ENCODE results near the gene GBP3.

DNA sequence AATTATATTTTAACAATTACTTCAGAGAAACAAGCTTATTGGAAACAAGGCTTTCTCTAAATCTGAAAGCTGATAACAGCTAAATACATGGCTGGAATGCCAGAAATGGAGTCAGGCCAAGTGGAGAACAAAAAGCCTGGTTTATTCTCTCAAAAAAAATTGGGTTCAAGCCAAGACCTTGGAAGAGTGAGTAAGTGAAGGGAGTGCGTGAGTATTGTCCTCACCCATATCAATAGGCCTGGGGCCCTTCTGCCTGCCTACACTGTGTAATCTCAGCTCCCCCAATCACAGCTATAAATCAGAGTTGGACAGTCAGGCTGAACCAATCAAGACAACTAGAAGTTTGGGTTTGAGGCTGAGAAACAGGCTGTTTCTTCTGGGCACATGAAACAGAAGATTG, 37.6 kb downstream of the GBP3 start:
- TF ChIP-seq, protein P1, sequence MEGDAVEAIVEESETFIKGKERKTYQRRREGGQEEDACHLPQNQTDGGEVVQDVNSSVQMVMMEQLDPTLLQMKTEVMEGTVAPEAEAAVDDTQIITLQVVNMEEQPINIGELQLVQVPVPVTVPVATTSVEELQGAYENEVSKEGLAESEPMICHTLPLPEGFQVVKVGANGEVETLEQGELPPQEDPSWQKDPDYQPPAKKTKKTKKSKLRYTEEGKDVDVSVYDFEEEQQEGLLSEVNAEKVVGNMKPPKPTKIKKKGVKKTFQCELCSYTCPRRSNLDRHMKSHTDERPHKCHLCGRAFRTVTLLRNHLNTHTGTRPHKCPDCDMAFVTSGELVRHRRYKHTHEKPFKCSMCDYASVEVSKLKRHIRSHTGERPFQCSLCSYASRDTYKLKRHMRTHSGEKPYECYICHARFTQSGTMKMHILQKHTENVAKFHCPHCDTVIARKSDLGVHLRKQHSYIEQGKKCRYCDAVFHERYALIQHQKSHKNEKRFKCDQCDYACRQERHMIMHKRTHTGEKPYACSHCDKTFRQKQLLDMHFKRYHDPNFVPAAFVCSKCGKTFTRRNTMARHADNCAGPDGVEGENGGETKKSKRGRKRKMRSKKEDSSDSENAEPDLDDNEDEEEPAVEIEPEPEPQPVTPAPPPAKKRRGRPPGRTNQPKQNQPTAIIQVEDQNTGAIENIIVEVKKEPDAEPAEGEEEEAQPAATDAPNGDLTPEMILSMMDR (conservative IDR thresholded peaks at IDR 0.05 in 1 of 2, IDR thresholded peaks at IDR 0.05 in 1 of 2; ENCODE audit: low read depth in 1 of 2, low read length in 2 of 2) = no peak
- TF ChIP-seq EZH2 (IDR thresholded peaks at IDR 0.05; ENCODE audit: low read length, missing control alignments) = no peak

All from fibroblast of lung (primary cell).